MM.1S (cell line): ENCODE measurements around the gene HLA-E.

Source experiments
- DNase-seq: peaks from one replicate; pipeline ENCODE4 v3.0.0-alpha.2; 2015
- H2AFZ ChIP-seq: fragments of 300-600 bp; sonication (generic); 2 replicates; pipeline ENCODE4 v1.6.0; 2016; ENCODE audit warnings: antibody characterized with exemption, low read length
- H3F3A ChIP-seq: fragments of 300-600 bp; sonication (generic); 2 replicates; pipeline ENCODE4 v1.6.1; 2016; ENCODE audit warnings: mild to moderate bottlenecking, antibody characterized with exemption, low read length, moderate library complexity, mixed read lengths; ENCODE audit not compliant: insufficient read depth
- H3K27ac ChIP-seq: fragments of 300-600 bp; sonication (generic); 2 replicates; pipeline ENCODE4 v1.5.1; 2016; ENCODE audit warnings: mild to moderate bottlenecking, low read length
- H3K27me3 ChIP-seq: fragments of 300-600 bp; sonication (generic); replicated peaks from 2 replicates; pipeline ENCODE4 v1.6.0; 2016; ENCODE audit warnings: low read length; ENCODE audit not compliant: insufficient read depth
- H3K36me3 ChIP-seq: fragments of 300-600 bp; sonication (generic); replicated peaks from 2 replicates; pipeline ENCODE4 v1.6.1; 2016; ENCODE audit warnings: mild to moderate bottlenecking, low read length, mixed read lengths; ENCODE audit not compliant: insufficient read depth
- H3K4me1 ChIP-seq: fragments of 300-600 bp; sonication (generic); 2 replicates; pipeline ENCODE4 v1.6.1; 2016; ENCODE audit warnings: low read length, mixed read lengths
- H3K4me2 ChIP-seq: fragments of 300-600 bp; sonication (generic); 2 replicates; pipeline ENCODE4 v1.6.0; 2016; ENCODE audit warnings: low read depth, low read length
- H3K4me3 ChIP-seq: fragments of 300-600 bp; sonication (generic); 2 replicates; pipeline ENCODE4 v1.5.1; 2016; ENCODE audit warnings: low read length, mixed read lengths
- H3K79me2 ChIP-seq: fragments of 300-600 bp; sonication (generic); 2 replicates; pipeline ENCODE4 v1.6.1; 2016; ENCODE audit warnings: mixed run types, low read length, mixed read lengths
- H3K9ac ChIP-seq: fragments of 300-600 bp; sonication (generic); 2 replicates; pipeline ENCODE4 v1.6.1; 2016; ENCODE audit warnings: low read length, mixed read lengths
- H3K9me2 ChIP-seq: fragments of 300-600 bp; sonication (generic); replicated peaks from 2 replicates; pipeline ENCODE4 v1.6.1; 2016; ENCODE audit warnings: mild to moderate bottlenecking, low read length, mixed read lengths; ENCODE audit not compliant: insufficient read depth
- H3K9me3 ChIP-seq: fragments of 300-600 bp; sonication (generic); replicated peaks from 2 replicates; pipeline ENCODE4 v1.6.1; 2016; ENCODE audit warnings: mild to moderate bottlenecking, low read length, mixed read lengths; ENCODE audit not compliant: insufficient read depth
- H4K20me1 ChIP-seq: fragments of 300-600 bp; sonication (generic); 2 replicates; pipeline ENCODE4 v1.6.1; 2016; ENCODE audit warnings: mild to moderate bottlenecking, low read length, moderate library complexity, mixed read lengths; ENCODE audit not compliant: insufficient read depth
- CTCF ChIP-seq: fragments of 300-600 bp; sonication (generic); IDR thresholded peaks from 2 replicates; pipeline ENCODE4 v1.5.1; 2016; ENCODE audit warnings: antibody characterized with exemption, low read length, mixed read lengths
- EZH2 ChIP-seq: fragments of 300-600 bp; sonication (generic); optimal IDR thresholded peaks from 2 replicates; pipeline ENCODE3; 2017; ENCODE audit warnings: low read depth, mild to moderate bottlenecking, antibody characterized with exemption, low read length, mixed read lengths
- EZH2phosphoT487 ChIP-seq: fragments of 300-600 bp; sonication (generic); IDR thresholded peaks from 2 replicates; pipeline ENCODE4 v1.6.1; 2018; ENCODE audit warnings: antibody characterized with exemption, low read length

HLA-E gene

GRCh38 chr6:30541515-30542403 lies 52.5 kb downstream of the HLA-E start:
- no peaks in the 10 kb centered on the region for H3K9me3 ChIP-seq
- no peaks in the 10 kb centered on the region for H3K36me3 ChIP-seq
- no peak overlapping the region for H3K27ac ChIP-seq
- H3K9me2 ChIP-seq: no peaks in the 10 kb centered on the region
- H2AFZ ChIP-seq: peak overlapping the region; percentile 43; the same call in 1 of the 2 replicates
- H3K27me3 ChIP-seq: no peaks in the 10 kb centered on the region
- no peaks in the 10 kb centered on the region for H3K79me2 ChIP-seq
- no peaks in the 10 kb centered on the region for H3F3A ChIP-seq
- TF ChIP-seq CTCF (peak; percentile 94), EZH2phosphoT487 (no peak), EZH2 (no peak)
- peak overlapping the region; percentile 52 for H3K4me3 ChIP-seq
- peak overlapping the region; percentile 79 for H3K4me2 ChIP-seq
- H3K4me1 ChIP-seq: no peaks in the 10 kb centered on the region
- H3K9ac ChIP-seq: no peak overlapping the region; the same call in 1 of the 2 replicates
- no peaks in the 10 kb centered on the region for H4K20me1 ChIP-seq
- peak; percentile 85 for DNase-seq

GRCh38 chr6:30542404-30542725 lies 53.1 kb downstream of the HLA-E start:
- Histone ChIP-seq H3K79me2 (no peaks in the 10 kb centered on the region), H3K9me2 (no peaks in the 10 kb centered on the region), H4K20me1 (no peaks in the 10 kb centered on the region), H3K4me2 (no peak overlapping the region), H3K4me1 (no peaks in the 10 kb centered on the region), H3K9ac (no peak overlapping the region), H3K4me3 (no peak overlapping the region), H3K27ac (no peak overlapping the region), H3F3A (no peaks in the 10 kb centered on the region), H3K9me3 (no peaks in the 10 kb centered on the region), H2AFZ (no peak overlapping the region), H3K27me3 (no peaks in the 10 kb centered on the region), H3K36me3 (no peaks in the 10 kb centered on the region)
- no peak for DNase-seq
- TF ChIP-seq EZH2 (no peak), EZH2phosphoT487 (no peak), CTCF (no peak)

- TF ChIP-seq CTCF: no peak
- no peak for TF ChIP-seq EZH2
- TF ChIP-seq EZH2phosphoT487: no peak
- Histone ChIP-seq H3F3A (no peaks in the 10 kb centered on the region), H2AFZ (no peak overlapping the region), H3K27ac (no peak overlapping the region), H3K4me2 (no peak overlapping the region), H3K4me3 (no peak overlapping the region), H3K9me3 (no peaks in the 10 kb centered on the region), H3K4me1 (no peaks in the 10 kb centered on the region), H4K20me1 (no peaks in the 10 kb centered on the region), H3K36me3 (no peaks in the 10 kb centered on the region), H3K9ac (no peak overlapping the region), H3K27me3 (no peaks in the 10 kb centered on the region), H3K9me2 (no peaks in the 10 kb centered on the region), H3K79me2 (no peaks in the 10 kb centered on the region)
- no peak for DNase-seq
Observed at GRCh38 chr6:30542915-30543314, 53.6 kb downstream of the HLA-E start.
